Endothelial cell of umbilical vein (primary cell): Measurements from ENCODE around the gene CTNND2. TPM values are rescaled to one million over a fixed set of nuclear protein-coding genes. Genes with fewer than 3 reads are reported as not detected.

Experiments used
- BruUV-seq: library from RNA; stranded (reverse); fragments of 400-500 nt; replicated peaks from 2 replicates; lab custom pipeline; 2021; lab: Mats Ljungman, UMichigan
- CTCF ChIA-PET: fragments of 300-600, 350-600 bp; sonication (Branson Sonifier 250); formaldehyde crosslinking; loops from one replicate; lab custom pipeline; 2021; ENCODE audit warnings: antibody characterized with exemption, inconsistent platforms; lab: Charles Lee
- POLR2A ChIA-PET: fragments of 300-600, 350-600 bp; sonication (Branson Sonifier 250); formaldehyde crosslinking; loops from one replicate; lab custom pipeline; 2021; ENCODE audit warnings: antibody characterized with exemption, inconsistent platforms; lab: Charles Lee
- DNase-seq: peaks from one replicate; pipeline ENCODE4 v3.0.0-alpha.2; 2011; ENCODE audit warnings: low read depth, low spot score
- FAIRE-seq: peaks from 2 replicates; lab custom pipeline; 2011; peaks lifted over from hg19 to GRCh38; lab: Jason Lieb, UNC
- H2AFZ ChIP-seq: 2 replicates; pipeline ENCODE4 v1.6.0; 2012; ENCODE audit warnings: low read depth, low read length, control low read depth, inconsistent platforms
- H3K27ac ChIP-seq: 2 replicates; pipeline ENCODE4 v1.5.1; 2011; ENCODE audit warnings: low read depth, mild to moderate bottlenecking, control low read depth, low read length, moderate library complexity; ENCODE audit not compliant: insufficient read depth
- H3K27me3 ChIP-seq, 2 experiments: 2 replicates each; pipeline versions ENCODE4 v1.6.0 to v1.6.1; 2011; ENCODE audit warnings: low read length in 2 of 2, mixed read lengths in 1 of 2; ENCODE audit not compliant: control insufficient read depth in 2 of 2, insufficient read depth in 2 of 2
- H3K36me3 ChIP-seq, 2 experiments: 2 replicates in 1 of 2; 3 replicates in 1 of 2; pipeline ENCODE4 v1.5.1; 2011; ENCODE audit warnings: low read length in 2 of 2, mild to moderate bottlenecking in 1 of 2, moderate library complexity in 1 of 2; ENCODE audit not compliant: control insufficient read depth in 2 of 2, insufficient read depth in 2 of 2; ENCODE audit errors: extremely low read depth in 1 of 2
- H3K4me1 ChIP-seq: 3 replicates; pipeline ENCODE4 v1.5.1; 2011; ENCODE audit warnings: mild to moderate bottlenecking, low read length; ENCODE audit not compliant: control insufficient read depth, insufficient read depth; ENCODE audit errors: extremely low read depth
- H3K4me2 ChIP-seq: 2 replicates; pipeline ENCODE4 v1.6.1; 2011; ENCODE audit warnings: low read length, control low read depth, mixed read lengths; ENCODE audit not compliant: insufficient read depth
- H3K4me3 ChIP-seq, 3 experiments: fragments of 200-600 bp in 1 of 3; sonication (generic), shearing (Covaris generic) in 1 of 3; replicated peaks in 1 of 3; 2 replicates each; pipeline ENCODE4 v1.5.1; 2011 to 2016; ENCODE audit warnings: control low read depth in 3 of 3, low read length in 3 of 3, mild to moderate bottlenecking in 2 of 3, inconsistent platforms in 1 of 3, low read depth in 1 of 3, moderate library complexity in 1 of 3; ENCODE audit not compliant: insufficient read depth in 1 of 3
- H3K79me2 ChIP-seq: 2 replicates; pipeline ENCODE4 v1.6.0; 2012; ENCODE audit warnings: low read length, inconsistent platforms; ENCODE audit not compliant: control insufficient read depth, insufficient read depth
- H3K9ac ChIP-seq: replicated peaks from 2 replicates; pipeline ENCODE3; 2011; ENCODE audit warnings: low read length, control low read depth; ENCODE audit not compliant: insufficient read depth; ENCODE audit errors: extremely low read depth
- H3K9me1 ChIP-seq: replicated peaks from 3 replicates; pipeline ENCODE4 v1.6.0; 2011; ENCODE audit warnings: mild to moderate bottlenecking, low read length; ENCODE audit not compliant: control insufficient read depth, insufficient read depth; ENCODE audit errors: extremely low read depth
- H3K9me3 ChIP-seq: replicated peaks from 2 replicates; pipeline ENCODE4 v1.5.1; 2012; ENCODE audit warnings: low read length, inconsistent platforms; ENCODE audit not compliant: control insufficient read depth, insufficient read depth
- H4K20me1 ChIP-seq: replicated peaks from 2 replicates; pipeline ENCODE3; 2011; ENCODE audit warnings: mild to moderate bottlenecking, low read length; ENCODE audit not compliant: control insufficient read depth, insufficient read depth; ENCODE audit errors: extremely low read depth
- CTCF ChIP-seq, 2 donors: IDR thresholded peaks; 1 replicate in 1 of 2; 2 replicates in 1 of 2; pipeline ENCODE4 v1.5.1; 2011; ENCODE audit warnings: low read length in 2 of 2, mild to moderate bottlenecking in 2 of 2, moderate library complexity in 2 of 2, control low read depth in 1 of 2, inconsistent platforms in 1 of 2, low read depth in 1 of 2; ENCODE audit not compliant: insufficient read depth in 1 of 2; ENCODE audit errors: extremely low read depth in 1 of 2
- EZH2 ChIP-seq: IDR thresholded peaks from 2 replicates; pipeline ENCODE4 v1.6.1; 2012; ENCODE audit warnings: borderline replicate concordance, low read depth, mild to moderate bottlenecking, moderate library complexity, low read length, inconsistent platforms; ENCODE audit not compliant: severe bottlenecking
- FOS ChIP-seq: IDR thresholded peaks from 2 replicates; pipeline ENCODE4 v1.6.1; 2011; ENCODE audit warnings: mild to moderate bottlenecking, low read length, moderate library complexity, borderline replicate concordance; ENCODE audit not compliant: insufficient read depth
- GATA2 ChIP-seq: IDR thresholded peaks from 2 replicates; pipeline ENCODE4 v1.7.0; 2011; ENCODE audit warnings: low read depth, mild to moderate bottlenecking, moderate library complexity, mixed read lengths, low read length; ENCODE audit not compliant: insufficient read length, insufficient read depth
- JUN ChIP-seq: IDR thresholded peaks from 2 replicates; pipeline ENCODE4 v1.6.1; 2011; ENCODE audit warnings: borderline replicate concordance, low read depth; ENCODE audit not compliant: insufficient read length, insufficient read depth
- MAX ChIP-seq: IDR thresholded peaks from 2 replicates; pipeline ENCODE4 v1.6.1; 2011; ENCODE audit not compliant: insufficient read depth, insufficient read length
- MYC ChIP-seq: IDR thresholded peaks from one replicate; pipeline ENCODE4 v1.6.1; 2011; ENCODE audit warnings: mild to moderate bottlenecking, low read depth, low read length
- POLR2A ChIP-seq: IDR thresholded peaks from 2 replicates; pipeline ENCODE4 v1.6.1; 2012; ENCODE audit warnings: low read depth, mild to moderate bottlenecking, control low read depth, low read length
- POLR2AphosphoS5 ChIP-seq: IDR thresholded peaks from 2 replicates; pipeline ENCODE4 v1.6.1; 2012; ENCODE audit warnings: low read depth, mild to moderate bottlenecking, control low read depth, low read length, moderate library complexity; ENCODE audit not compliant: insufficient read depth
- dilution Hi-C: fragments of 300-500 bp; cut with MboI; formaldehyde crosslinking; loops from one replicate; pipeline ENCODE4 v1.15.0; 2019; ENCODE audit warnings: low sequenced_read_pairs; ENCODE audit not compliant: extremely low pct_ligation_motif_present
- intact Hi-C: fragments of 100-400 bp; cut with micrococcal nuclease; formaldehyde crosslinking; loops from one replicate; pipeline ENCODE4 v1.10.0; 2022
- polyA plus RNA-seq, 4 experiments: library from polyadenylated mRNA; depleted of rRNA in 3 of 4; stranded (reverse) in 3 of 4; unstranded in 1 of 4; fragments of >200 nt; gene quantifications; 2 replicates each; pipeline versions ENCODE4 v1.2.1 to v1.2.3, GENCODE V29; 2011 to 2012; ENCODE audit warnings: missing spikeins in 1 of 4
- total RNA-seq: library from RNA; stranded (reverse); gene quantifications from 2 replicates; pipeline ENCODE4 v1.2.3, GENCODE V29; 2021

Gene CTNND2
- total and polyA plus RNA-seq, 2 donors (not counting 3 experiments of a cell fraction or from before 2014, with no cell fraction given): not detected

- CTCF ChIA-PET: no interaction called here
- Histone ChIP-seq H3K79me2 (no peaks in the 10 kb centered on the region), H2AFZ (no peak overlapping the region), H3K9me1 (no peaks in the 10 kb centered on the region), H3K4me2 (no peak overlapping the region), H3K9ac (no peak overlapping the region), H3K4me3 (no peak overlapping the region), H3K36me3 (no peaks in the 10 kb centered on the region), H3K27ac (no peak overlapping the region), H3K27me3 (no peaks in the 10 kb centered on the region), H3K4me1 (no peaks in the 10 kb centered on the region), H4K20me1 (no peaks in the 10 kb centered on the region), H3K9me3 (no peaks in the 10 kb centered on the region)
- FAIRE-seq (no peak), DNase-seq (no peak)
- no peak for TF ChIP-seq MAX
- no peak for TF ChIP-seq FOS
- TF ChIP-seq GATA2: no peak
- TF ChIP-seq CTCF (IDR thresholded peaks at IDR 0.05; ENCODE audit: extremely low read depth in 1 of 2, insufficient read depth in 1 of 2, low read depth in 1 of 2, low read length in 2 of 2): no peak
- no peak for TF ChIP-seq JUN
- TF ChIP-seq EZH2: no peak
- no peak for TF ChIP-seq POLR2A
- no peak for TF ChIP-seq POLR2AphosphoS5
- no peak for TF ChIP-seq MYC
- intact Hi-C loops: no loop called here
- BruUV-seq: no TSS peak
- POLR2A ChIA-PET: no interaction called here
- dilution Hi-C loops: no loop called here
Measured at GRCh38 chr5:11757661-11758060, 146.6 kb downstream of the CTNND2 start.
